ENCODE results near the gene NR0B2. TPM values are rescaled to one million over a fixed set of nuclear protein-coding genes. Genes with fewer than 3 reads are reported as not detected.
"Not testable (repeated sequence)": the region's sequence is repeated elsewhere in the genome, so short reads cannot be mapped to it uniquely, and the experiment has no call there.

Gene NR0B2
- total RNA-seq, 1 donor from 2014 or later, result not detected

- DNase-seq, result peak; percentile 90
Observed at GRCh38 chr1:26889551-26890466, 24.0 kb downstream of the NR0B2 start, which contains the start of gene GPN2. TSS of gene GPN2 (minus strand) at chr1:26890283. CDS start at chr1:26890096, 187 bp downstream.

GRCh38 chr1:26888231-26888630, 25.5 kb downstream of the NR0B2 start:
- no peak for DNase-seq

GRCh38 chr1:26887125-26887524, 26.6 kb downstream of the NR0B2 start:
- peak; percentile 31 for DNase-seq

- DNase-seq, result no peak
Observed at GRCh38 chr1:26882696-26883463, 30.9 kb downstream of the NR0B2 start.

GRCh38 chr1:26881611-26882010, 32.2 kb downstream of the NR0B2 start:
- DNase-seq, result not testable (repeated sequence)

DNA sequence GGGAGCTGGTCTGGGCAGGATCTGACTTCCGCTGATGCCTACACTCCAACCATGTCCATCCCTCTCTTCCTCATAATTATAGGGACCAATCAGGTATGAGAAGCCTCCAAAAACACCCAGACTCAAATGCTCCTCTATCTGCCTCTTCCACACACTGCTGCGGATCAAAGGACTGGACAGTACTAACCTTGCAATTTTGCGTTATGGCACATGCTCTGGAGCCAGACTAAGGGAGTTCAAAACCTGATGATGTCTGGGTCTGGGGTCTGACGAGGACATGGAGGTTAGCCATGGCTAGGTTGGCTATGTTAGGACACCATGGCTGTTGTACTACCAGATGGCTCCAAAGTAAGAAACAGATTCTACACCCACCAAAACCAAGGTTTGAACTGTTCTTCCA, 34.0 kb downstream of the NR0B2 start:
- no peak for DNase-seq

DNA sequence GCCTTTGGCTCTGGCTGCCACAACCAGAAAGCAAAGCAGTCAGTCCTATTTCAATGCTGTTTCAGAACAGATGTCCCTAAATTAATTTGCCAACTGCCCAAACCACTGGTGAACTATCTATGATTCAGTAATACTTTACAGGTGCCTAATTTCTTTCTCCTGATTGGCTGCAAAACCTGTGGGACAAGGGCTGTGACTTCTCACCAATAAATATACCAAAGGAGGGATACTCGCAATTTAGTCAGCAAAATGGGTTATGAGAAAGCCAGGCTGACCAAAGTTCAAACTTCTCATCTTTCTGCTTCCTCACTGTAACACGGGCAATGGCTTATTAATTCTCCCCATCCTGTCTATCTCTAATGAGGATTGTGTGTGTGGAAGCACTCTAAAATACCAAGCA, 36.4 kb downstream of the NR0B2 start:
- DNase-seq, result no peak

GRCh38 chr1:26874896-26875295, 38.9 kb downstream of the NR0B2 start:
- DNase-seq, result no peak

- DNase-seq, result not testable (repeated sequence)
Observed at GRCh38 chr1:26873097-26873496, 40.7 kb downstream of the NR0B2 start.

GRCh38 chr1:26864610-26865480, 48.9 kb downstream of the NR0B2 start:
- peak; percentile 98 for DNase-seq

DNA sequence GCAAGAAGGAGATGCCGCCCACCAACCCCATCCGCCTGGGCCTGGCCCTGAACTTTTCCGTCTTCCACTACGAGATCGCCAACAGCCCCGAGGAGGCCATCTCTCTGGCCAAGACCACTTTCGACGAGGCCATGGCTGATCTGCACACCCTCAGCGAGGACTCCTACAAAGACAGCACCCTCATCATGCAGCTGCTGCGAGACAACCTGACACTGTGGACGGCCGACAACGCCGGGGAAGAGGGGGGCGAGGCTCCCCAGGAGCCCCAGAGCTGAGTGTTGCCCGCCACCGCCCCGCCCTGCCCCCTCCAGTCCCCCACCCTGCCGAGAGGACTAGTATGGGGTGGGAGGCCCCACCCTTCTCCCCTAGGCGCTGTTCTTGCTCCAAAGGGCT, 50.1 kb downstream of the NR0B2 start:
- no peak for DNase-seq

GRCh38 chr1:26862781-26863684, 50.7 kb downstream of the NR0B2 start, which contains the start of gene SFN:
TSS of gene SFN (plus strand) at chr1:26863149. CDS start at chr1:26863213, 64 bp downstream.
- DNase-seq, result peak; percentile 58

- no peak for DNase-seq
Observed at GRCh38 chr1:26861889-26862378, 51.8 kb downstream of the NR0B2 start.

Other genes with a start within 250 kb of the NR0B2 start
- 38.7 TPM for gene ARID1A, start 218.0 kb downstream of the NR0B2 start, total RNA-seq
- gene PIGV, start 126.0 kb downstream of the NR0B2 start, total RNA-seq, result 8.8 TPM
- gene ZDHHC18, start 87.3 kb downstream of the NR0B2 start, total RNA-seq, result 8.2 TPM
- gene SFN, start 50.8 kb downstream of the NR0B2 start, total RNA-seq, result 66.7 TPM
- gene GPN2, start 23.7 kb downstream of the NR0B2 start, total RNA-seq, result 10.2 TPM
- gene GPATCH3, start 13.5 kb downstream of the NR0B2 start, total RNA-seq, result 10.5 TPM
- 30.1 TPM for gene NUDC, start 7.8 kb upstream of the NR0B2 start, total RNA-seq
- 2.3 TPM for gene KDF1, start 46.5 kb upstream of the NR0B2 start, total RNA-seq
- gene TRNP1, start 79.7 kb upstream of the NR0B2 start, total RNA-seq, result 4.5 TPM
- gene TENT5B, start 98.9 kb upstream of the NR0B2 start, total RNA-seq, result 4.2 TPM
- 6.4 TPM for gene SLC9A1, start 241.2 kb upstream of the NR0B2 start, total RNA-seq

Measured in tongue (tissue), 2 donors.